Spleen (tissue), 11 donors: ENCODE results near the gene SLC25A11. TPM values are rescaled to one million over a fixed set of nuclear protein-coding genes. Genes with fewer than 3 reads are reported as not detected.

Source experiments
- DNase-seq: peaks from one replicate; pipeline ENCODE4 v3.0.0-alpha.2; 2020
- H3K27ac ChIP-seq, 8 donors: fragments of 200-600 bp; sonication (generic) in 7 of 8; 1 replicate in 4 of 8; 2 replicates in 4 of 8; pipeline versions ENCODE4 v1.5.0 to v1.8.0; 2016 to 2021; ENCODE audit warnings: inconsistent platforms in 4 of 8, mild to moderate bottlenecking in 4 of 8, moderate library complexity in 1 of 8
- H3K27me3 ChIP-seq, 7 donors: fragments of 200-600 bp; sonication (generic) in 6 of 7; replicated peaks in 1 of 7; 1 replicate in 4 of 7; 2 replicates in 3 of 7; pipeline versions ENCODE4 v1.5.0 to v1.8.0; 2016 to 2021; ENCODE audit warnings: inconsistent platforms in 3 of 7, mild to moderate bottlenecking in 1 of 7
- H3K36me3 ChIP-seq, 6 donors: fragments of 200-600 bp; sonication (generic) in 5 of 6; 1 replicate in 4 of 6; 2 replicates in 2 of 6; pipeline versions ENCODE4 v1.5.0 to v1.8.0; 2016 to 2021; ENCODE audit warnings: inconsistent platforms in 2 of 6
- H3K4me1 ChIP-seq, 6 donors: fragments of 200-600 bp; sonication (generic) in 5 of 6; 1 replicate in 3 of 6; 2 replicates in 3 of 6; pipeline versions ENCODE4 v1.5.0 to v1.8.0; 2016 to 2021; ENCODE audit warnings: inconsistent platforms in 3 of 6
- H3K4me3 ChIP-seq, 8 donors: fragments of 200-600 bp; sonication (generic) in 7 of 8; 1 replicate in 4 of 8; 2 replicates in 4 of 8; pipeline versions ENCODE4 v1.5.0 to v1.8.0; 2016 to 2021; ENCODE audit warnings: inconsistent platforms in 4 of 8, mild to moderate bottlenecking in 4 of 8, moderate library complexity in 2 of 8
- H3K9me3 ChIP-seq, 8 donors: fragments of 200-600 bp; sonication (generic) in 7 of 8; 1 replicate in 4 of 8; 2 replicates in 4 of 8; pipeline versions ENCODE4 v1.5.0 to v1.8.0; 2016 to 2021; ENCODE audit warnings: inconsistent platforms in 4 of 8
- POLR2A ChIP-seq, 3 donors: fragments of 450-650 bp; IDR thresholded peaks; one replicate each; pipeline ENCODE4 v1.5.1; 2017; ENCODE audit warnings: antibody characterized with exemption in 3 of 3, mild to moderate bottlenecking in 1 of 3
- POLR2AphosphoS5 ChIP-seq, 3 donors: sonication (generic); formaldehyde crosslinking; IDR thresholded peaks; one replicate each; pipeline ENCODE4 v1.5.1; 2017; ENCODE audit warnings: antibody characterized with exemption in 3 of 3
- WGBS, 5 donors: extraction: QIAGEN DNeasy Blood & Tissue Kit in 3 of 5; methylation state at CpG; one replicate each; pipeline versions ENCODE4 v1.1.5 to v1.1.7; 2013 to 2018; 5-methylcytosine and 5-hydroxymethylcytosine counted together
- intact Hi-C: fragments of 100-400 bp; cut with DNase I; formaldehyde crosslinking; loops from one replicate; pipeline ENCODE4 v1.15.0; 2023; ENCODE audit warnings: low total_unique reads
- polyA plus RNA-seq, 3 donors: library from polyadenylated mRNA; stranded (reverse); fragments of 200-250 nt; gene quantifications; one replicate each; pipeline ENCODE4 v1.2.1, GENCODE V29; 2013
- total RNA-seq, 7 donors: library from RNA; depleted of rRNA in 3 of 7; stranded (reverse); fragments of >200 nt in 3 of 7; fragmentation: NEBNext Ultra II Directional in 4 of 7; extraction: Animal tissue kit (Norgen Biotek cat#: 25700) in 4 of 7; gene quantifications; one replicate each; pipeline versions ENCODE4 v1.1.0 to v1.2.1, GENCODE V29; 2016 to 2021
- TF ChIP-seq, protein P1 (sequence below), 11 experiments: fragments of 200-600 bp in 7 of 11; fragments of 450-650 bp in 4 of 11; sonication (generic) in 4 of 11; IDR thresholded peaks in 8 of 11; conservative IDR thresholded peaks in 3 of 11; 1 replicate in 7 of 11; 2 replicates in 4 of 11; pipeline versions ENCODE4 v1.4.0 to v1.8.0; 2016 to 2021; ENCODE audit warnings: antibody characterized with exemption in 11 of 11, inconsistent platforms in 4 of 11, mild to moderate bottlenecking in 1 of 11
- donor health status: healthy with polysubstance abuse.
- donor health status: DM: no; HTN: no; CAD: no; lungs with moderate emphysema.
- donor health status: DM: no; HTN: no; CAD: no.
- donor health status: Bipolar disorder and iron deficiency.
- donor health status: healthy.
- donor health status: DM: no; HTN: no; CAD: no.
- donor health status: DM: yes; HTN: yes; CAD: no.

SLC25A11 gene
- total and polyA plus RNA-seq, 10 donors: 22.1 to 61.0 (median 40.7) TPM

DNA sequence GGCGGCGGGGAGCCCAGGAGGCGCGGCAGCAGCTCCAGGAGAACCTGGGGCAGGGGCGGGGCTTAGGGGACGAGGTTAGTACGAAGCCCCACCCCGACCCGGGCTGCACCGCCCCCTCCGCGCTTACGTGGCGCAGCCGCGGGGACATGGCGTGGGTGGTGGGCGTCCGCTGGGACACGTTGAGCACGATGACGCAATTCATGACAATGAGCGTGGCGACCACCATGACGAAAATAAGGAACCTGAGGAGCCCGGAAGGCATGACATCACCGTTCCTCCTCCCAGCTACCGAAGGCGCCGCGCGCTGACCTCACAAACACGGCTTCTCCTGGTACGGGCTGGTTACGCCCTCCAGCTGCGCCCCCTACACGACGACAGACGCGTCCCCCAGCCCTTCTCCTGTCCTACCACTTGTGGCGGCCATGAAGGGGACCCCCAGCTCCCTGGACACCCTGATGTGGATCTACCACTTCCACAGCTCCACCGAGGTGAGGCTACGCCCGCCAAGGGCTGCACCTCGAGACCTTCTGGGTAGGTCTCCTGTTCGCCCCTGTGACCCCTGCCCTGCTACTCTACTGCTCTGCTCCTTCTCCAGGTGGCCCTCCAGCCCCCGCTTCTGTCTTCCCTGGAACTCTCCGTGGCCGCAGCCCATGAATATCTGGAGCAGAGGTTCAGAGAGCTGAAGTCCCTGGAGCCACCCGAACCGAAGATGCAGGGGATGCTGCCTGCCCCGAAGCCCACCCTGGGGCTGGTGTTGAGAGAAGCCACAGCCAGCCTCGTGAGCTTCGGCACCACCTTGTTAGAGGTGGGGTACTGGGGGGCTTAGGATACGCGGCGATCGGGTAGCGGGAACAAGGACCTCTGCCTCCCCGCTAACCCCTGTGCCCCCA, 40.3 kb downstream of the SLC25A11 start, which contains the start of gene C17orf107:
Gene C17orf107 (plus strand): TSS at position 196 of the 890 bp plus-strand sequence. CDS start 227 bp downstream, at position 423.
- H3K4me3 ChIP-seq: peak within 1 kb of the TSS; percentile 39 to 81 (median 52)
- intact Hi-C loops: no loop called here
- H3K27me3 ChIP-seq: peaks cover 0 to 43% (median 0%) of the 10 kb centered on the region in 7 donors

DNA sequence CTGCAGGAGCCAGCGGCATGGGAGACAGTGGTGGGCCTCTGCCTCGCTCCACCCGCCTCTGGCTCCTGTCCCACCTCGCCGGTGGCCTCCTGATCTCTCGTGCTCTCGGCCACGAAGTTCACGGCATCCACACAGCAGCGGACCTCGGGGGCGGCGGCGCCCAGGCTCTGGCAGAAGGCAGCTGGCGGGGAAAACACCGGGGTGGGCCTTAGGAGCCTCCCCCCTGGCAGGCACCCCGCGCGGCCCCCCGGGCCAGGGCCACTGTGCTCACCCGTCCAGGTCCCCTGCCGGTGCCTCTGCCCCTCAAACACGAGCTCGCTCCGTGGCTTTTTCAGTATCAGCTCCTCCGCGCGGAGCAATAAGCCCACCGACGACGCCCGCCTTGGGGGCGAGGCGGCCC, 40.9 kb downstream of the SLC25A11 start:
- H3K27me3 ChIP-seq: peaks cover 0 to 39% (median 0%) of the 10 kb centered on the region in 7 donors
- DNase-seq: no peak
- 7 to 19% (median 17%) methylated on average over 8 to 34 of the region's 34 CpGs for WGBS, 5 donors
- peaks cover 34 to 60% (median 50%) of the 10 kb centered on the region in 6 donors for H3K4me1 ChIP-seq
- intact Hi-C loops: no loop called here
- H3K4me3 ChIP-seq: peak overlapping the region; percentile 39 to 81 (median 52)
- peaks cover 0 to 39% (median 32%) of the 10 kb centered on the region in 6 donors for H3K36me3 ChIP-seq
- H3K27ac ChIP-seq: peak overlapping the region in 6 of 8 donors; percentile 13 to 79 (median 54)
- TF ChIP-seq POLR2AphosphoS5 (IDR thresholded peaks at IDR 0.05) (no peak), POLR2A (IDR thresholded peaks at IDR 0.05) (no peak)
- TF ChIP-seq, protein P1, sequence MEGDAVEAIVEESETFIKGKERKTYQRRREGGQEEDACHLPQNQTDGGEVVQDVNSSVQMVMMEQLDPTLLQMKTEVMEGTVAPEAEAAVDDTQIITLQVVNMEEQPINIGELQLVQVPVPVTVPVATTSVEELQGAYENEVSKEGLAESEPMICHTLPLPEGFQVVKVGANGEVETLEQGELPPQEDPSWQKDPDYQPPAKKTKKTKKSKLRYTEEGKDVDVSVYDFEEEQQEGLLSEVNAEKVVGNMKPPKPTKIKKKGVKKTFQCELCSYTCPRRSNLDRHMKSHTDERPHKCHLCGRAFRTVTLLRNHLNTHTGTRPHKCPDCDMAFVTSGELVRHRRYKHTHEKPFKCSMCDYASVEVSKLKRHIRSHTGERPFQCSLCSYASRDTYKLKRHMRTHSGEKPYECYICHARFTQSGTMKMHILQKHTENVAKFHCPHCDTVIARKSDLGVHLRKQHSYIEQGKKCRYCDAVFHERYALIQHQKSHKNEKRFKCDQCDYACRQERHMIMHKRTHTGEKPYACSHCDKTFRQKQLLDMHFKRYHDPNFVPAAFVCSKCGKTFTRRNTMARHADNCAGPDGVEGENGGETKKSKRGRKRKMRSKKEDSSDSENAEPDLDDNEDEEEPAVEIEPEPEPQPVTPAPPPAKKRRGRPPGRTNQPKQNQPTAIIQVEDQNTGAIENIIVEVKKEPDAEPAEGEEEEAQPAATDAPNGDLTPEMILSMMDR (IDR thresholded peaks at IDR 0.05 in 8 of 11, conservative IDR thresholded peaks at IDR 0.05 in 3 of 11): no peak
- H3K9me3 ChIP-seq: no peaks in the 10 kb centered on the region

More for the DNA sequence above, 40.3 kb downstream of the SLC25A11 start, which contains the start of gene C17orf107:
- 8 to 20% (median 11%) methylated on average over 36 to 60 of the region's 60 CpGs for WGBS, 5 donors
- DNase-seq: peak; percentile 96
- Histone ChIP-seq H3K27ac (peak within 1 kb of the TSS in 6 of 8 donors; percentile 13 to 79 (median 70)), H3K4me1 (peaks cover 34 to 60% (median 50%) of the 10 kb centered on the region in 6 donors), H3K36me3 (peaks cover 0 to 33% (median 26%) of the 10 kb centered on the region in 6 donors), H3K9me3 (no peaks in the 10 kb centered on the region)
- no peak for TF ChIP-seq POLR2A (IDR thresholded peaks at IDR 0.05)
- peak; percentile 75 to 88 (median 75) for TF ChIP-seq POLR2AphosphoS5 (IDR thresholded peaks at IDR 0.05)

DNA sequence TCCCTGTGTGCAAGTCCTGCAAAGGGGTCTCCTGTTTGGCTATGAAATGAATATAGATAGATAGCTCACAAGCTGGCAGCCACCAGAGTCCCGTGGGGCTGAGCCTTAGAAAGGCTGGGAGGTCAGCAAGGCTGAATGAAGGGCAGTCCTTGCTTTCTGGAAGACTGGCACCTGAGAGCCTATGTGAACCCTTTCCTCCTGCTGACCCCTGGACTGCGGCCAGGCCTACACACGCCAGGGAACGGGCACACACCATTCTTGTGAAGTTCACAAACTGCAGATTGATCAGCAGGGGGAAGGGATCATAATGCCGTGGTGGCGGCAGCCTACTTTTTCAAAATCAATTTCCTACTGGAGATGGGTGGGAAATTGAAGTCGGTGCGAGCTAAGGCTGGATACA, 41.5 kb downstream of the SLC25A11 start:
- WGBS, 5 donors: 78 to 93% (median 83%) methylated on average over 8 of the region's 8 CpGs

DNA sequence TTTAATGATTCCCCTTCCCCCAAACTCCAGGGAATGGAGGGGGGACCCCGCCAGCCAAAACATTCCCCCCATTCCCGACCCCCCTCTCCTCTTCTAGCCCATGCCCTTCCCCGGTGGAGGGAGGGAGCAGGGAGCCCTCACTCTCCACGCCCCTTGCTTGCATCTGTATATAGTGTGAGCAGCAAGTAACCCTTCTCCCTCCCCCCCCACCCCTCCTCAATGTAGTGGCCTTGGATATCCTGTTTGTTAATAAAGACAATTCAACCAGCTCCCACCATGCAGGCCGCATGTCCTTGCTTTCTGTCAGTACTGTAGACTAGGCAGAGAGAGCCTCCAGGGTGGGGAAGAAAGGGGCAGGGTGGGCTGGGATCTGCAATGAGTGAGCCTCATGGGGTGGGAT, 42.1 kb downstream of the SLC25A11 start:
- TF ChIP-seq POLR2AphosphoS5 (IDR thresholded peaks at IDR 0.05) (no peak), POLR2A (IDR thresholded peaks at IDR 0.05) (no peak)
- TF ChIP-seq, protein P1 (IDR thresholded peaks at IDR 0.05 in 8 of 11, conservative IDR thresholded peaks at IDR 0.05 in 3 of 11): no peak
- Histone ChIP-seq H3K4me3 (no peak overlapping the region), H3K4me1 (peaks cover 27 to 48% (median 41%) of the 10 kb centered on the region in 6 donors), H3K36me3 (peaks cover 0 to 51% (median 43%) of the 10 kb centered on the region in 6 donors), H3K9me3 (no peaks in the 10 kb centered on the region), H3K27me3 (peaks cover 0 to 36% (median 0%) of the 10 kb centered on the region in 7 donors), H3K27ac (no peak overlapping the region)
- intact Hi-C loops: no loop called here
- DNase-seq: no peak
- WGBS, 5 donors: 83 to 93% (median 88%) methylated on average over 5 of the region's 5 CpGs

More for the DNA sequence above, 41.5 kb downstream of the SLC25A11 start:
- peak overlapping the region in 1 of 8 donors; percentile 81 for H3K4me3 ChIP-seq
- DNase-seq: no peak
- intact Hi-C loops: no loop called here
- H3K27ac ChIP-seq: peak overlapping the region in 2 of 8 donors; percentile 7 to 65
- H3K27me3 ChIP-seq: peaks cover 0 to 36% (median 0%) of the 10 kb centered on the region in 7 donors
- H3K4me1 ChIP-seq: peaks cover 32 to 54% (median 47%) of the 10 kb centered on the region in 6 donors
- H3K36me3 ChIP-seq: peaks cover 0 to 45% (median 38%) of the 10 kb centered on the region in 6 donors
- H3K9me3 ChIP-seq: no peaks in the 10 kb centered on the region
- TF ChIP-seq POLR2AphosphoS5 (IDR thresholded peaks at IDR 0.05): no peak
- TF ChIP-seq, protein P1 (IDR thresholded peaks at IDR 0.05 in 8 of 11, conservative IDR thresholded peaks at IDR 0.05 in 3 of 11): no peak
- TF ChIP-seq POLR2A (IDR thresholded peaks at IDR 0.05): no peak
